B cell (primary cell): ENCODE measurements around the gene CHN1.

Experiments used
- CTCF ChIP-seq: fragments of 200-600 bp; IDR thresholded peaks from one replicate; pipeline ENCODE4 v1.8.0; 2022; ENCODE audit warnings: antibody characterized with exemption, mild to moderate bottlenecking
- EZH2 ChIP-seq: IDR thresholded peaks from 2 replicates; pipeline ENCODE4 v1.6.1; 2012; ENCODE audit warnings: borderline replicate concordance, low read depth, mild to moderate bottlenecking, moderate library complexity, low read length; ENCODE audit not compliant: insufficient read depth, poor library complexity, severe bottlenecking

GRCh38 chr2:174856447-174856846, 148.7 kb downstream of the CHN1 start:
- no peak for TF ChIP-seq EZH2
- TF ChIP-seq CTCF: no peak
